HCT116 (cell line): Measurements from ENCODE around the gene KRT15. TPM values are rescaled to one million over a fixed set of nuclear protein-coding genes. Genes with fewer than 3 reads are reported as not detected.

ENCODE experiments used
- ATAC-seq: fragments of 200-7000 bp; cut with Tn5 transposase; 2 replicates; pipeline ENCODE4 v1.9.1; 2020; ENCODE audit warnings: mild to moderate bottlenecking, moderate library complexity
- BruUV-seq: library from RNA; stranded (reverse); fragments of 400-500 nt; replicated peaks from 2 replicates; lab custom pipeline; 2021; lab: Mats Ljungman, UMichigan
- CTCF ChIA-PET: fragments of 300-600 bp; sonication (Branson Sonifier 250); formaldehyde crosslinking; loops from one replicate; lab custom pipeline; 2021; ENCODE audit warnings: antibody characterized with exemption; lab: Charles Lee
- POLR2A ChIA-PET: fragments of 300-600, 350-600 bp; sonication (Branson Sonifier 250); formaldehyde crosslinking; loops from one replicate; lab custom pipeline; 2021; ENCODE audit warnings: antibody characterized with exemption; lab: Charles Lee
- RAD21 ChIA-PET, 2 experiments: fragments of 300-600 bp; sonication (Branson Sonifier 250); formaldehyde crosslinking; loops; one replicate each; lab custom pipeline; 2023; ENCODE audit warnings: low total read pairs in 2 of 2; ENCODE audit not compliant: uncharacterized antibody in 2 of 2, unreplicated experiment in 2 of 2, low non-redundant PET in 1 of 2; lab: Charles Lee
- DNase-seq: peaks from one replicate; pipeline ENCODE4 v3.0.0-alpha.2; 2010; ENCODE audit warnings: low read depth, low spot score
- H2AFZ ChIP-seq: fragments of 200-600 bp; shearing (Covaris generic), sonication (generic); 2 replicates; pipeline ENCODE4 v1.6.1; 2017; ENCODE audit warnings: low read depth, mixed run types, mixed read lengths, antibody characterized with exemption, low read length; ENCODE audit not compliant: poor library complexity, severe bottlenecking
- H3K27ac ChIP-seq: 2 replicates; pipeline ENCODE4 v1.5.1; 2012; ENCODE audit warnings: low read depth, low read length
- H3K27me3 ChIP-seq: fragments of 200-600 bp; sonication (generic); 2 replicates; pipeline ENCODE4 v1.6.1; 2016; ENCODE audit warnings: mixed run types, low read length, mixed read lengths; ENCODE audit not compliant: insufficient read depth
- H3K36me3 ChIP-seq, 2 experiments: fragments of 200-500 bp in 1 of 2; fragments of 200-600 bp in 1 of 2; sonication (Bioruptor generic) in 1 of 2; sonication (generic) in 1 of 2; 2 replicates each; pipeline versions ENCODE4 v1.5.1 to v1.6.1; 2014 to 2016; ENCODE audit warnings: low read length in 2 of 2, inconsistent platforms in 1 of 2, mixed read lengths in 1 of 2, mixed run types in 1 of 2; ENCODE audit not compliant: insufficient read depth in 2 of 2, control insufficient read depth in 1 of 2
- H3K4me1 ChIP-seq, 2 experiments: fragments of 200-600 bp in 1 of 2; sonication (generic) in 1 of 2; 2 replicates each; pipeline versions ENCODE4 v1.5.1 to v1.6.1; 2012 to 2017; ENCODE audit warnings: low read length in 2 of 2, inconsistent platforms in 1 of 2, mild to moderate bottlenecking in 1 of 2, mixed read lengths in 1 of 2, mixed run types in 1 of 2, moderate library complexity in 1 of 2; ENCODE audit not compliant: insufficient read depth in 2 of 2, control insufficient read depth in 1 of 2
- H3K4me2 ChIP-seq: fragments of 200-600 bp; sonication (generic); 2 replicates; pipeline ENCODE4 v1.6.1; 2017; ENCODE audit warnings: mixed run types, low read length, mixed read lengths
- H3K4me3 ChIP-seq, 2 experiments: fragments of 200-600 bp in 1 of 2; sonication (generic) in 1 of 2; replicated peaks in 1 of 2; 2 replicates each; pipeline ENCODE4 v1.5.1; 2011 to 2016; ENCODE audit warnings: low read length in 2 of 2, control low read depth in 1 of 2, low read depth in 1 of 2, mild to moderate bottlenecking in 1 of 2, mixed read lengths in 1 of 2, mixed run types in 1 of 2
- H3K79me2 ChIP-seq: fragments of 200-600 bp; sonication (generic); 2 replicates; pipeline ENCODE4 v1.6.1; 2017; ENCODE audit warnings: mild to moderate bottlenecking, mixed run types, low read length, moderate library complexity, mixed read lengths; ENCODE audit not compliant: insufficient read depth
- H3K9ac ChIP-seq: fragments of 200-600 bp; sonication (generic); 2 replicates; pipeline ENCODE4 v1.6.1; 2016; ENCODE audit warnings: low read length, mixed read lengths
- H3K9me2 ChIP-seq: fragments of 200-600 bp; sonication (generic), shearing (Covaris generic); 2 replicates; pipeline ENCODE4 v1.6.1; 2017; ENCODE audit warnings: mixed run types, mild to moderate bottlenecking, moderate library complexity; ENCODE audit not compliant: insufficient read depth
- H3K9me3 ChIP-seq, 2 experiments: fragments of 200-500 bp in 1 of 2; fragments of 200-600 bp in 1 of 2; sonication (Bioruptor generic) in 1 of 2; sonication (generic) in 1 of 2; 2 replicates each; pipeline ENCODE4 v1.6.1; 2014 to 2017; ENCODE audit warnings: low read length in 2 of 2, mixed read lengths in 2 of 2, inconsistent platforms in 1 of 2, low read depth in 1 of 2, mild to moderate bottlenecking in 1 of 2, mixed run types in 1 of 2, moderate library complexity in 1 of 2; ENCODE audit not compliant: control insufficient read depth in 1 of 2, insufficient read depth in 1 of 2
- H4K20me1 ChIP-seq: fragments of 200-600 bp; sonication (generic), shearing (Covaris generic); 2 replicates; pipeline ENCODE4 v1.6.1; 2017; ENCODE audit warnings: mixed run types, mild to moderate bottlenecking, moderate library complexity; ENCODE audit not compliant: insufficient read depth
- CBX3 ChIP-seq: IDR thresholded peaks from 2 replicates; pipeline ENCODE4 v1.6.1; 2012; ENCODE audit warnings: low read depth
- EZH2phosphoT487 ChIP-seq: fragments of 200-600 bp; IDR thresholded peaks from 2 replicates; pipeline ENCODE4 v1.6.1; 2018; ENCODE audit warnings: antibody characterized with exemption, borderline replicate concordance
- POLR2A ChIP-seq: IDR thresholded peaks from 2 replicates; pipeline ENCODE4 v1.7.0; 2011; ENCODE audit warnings: borderline replicate concordance; ENCODE audit not compliant: insufficient read depth, insufficient read length; ENCODE audit errors: extremely low read depth
- POLR2AphosphoS5 ChIP-seq: IDR thresholded peaks from 2 replicates; pipeline ENCODE4 v1.6.1; 2011; ENCODE audit warnings: mild to moderate bottlenecking, low read depth, low read length, moderate library complexity
- SRF ChIP-seq: IDR thresholded peaks from 2 replicates; pipeline ENCODE4 v1.6.1; 2012; ENCODE audit warnings: low read depth
- ZBTB33 ChIP-seq: IDR thresholded peaks from 2 replicates; pipeline ENCODE4 v1.6.1; 2011; ENCODE audit warnings: mild to moderate bottlenecking, low read length, moderate library complexity; ENCODE audit not compliant: insufficient replicate concordance; ENCODE audit errors: extremely low read depth
- ZNF274 ChIP-seq: fragments of 200-500 bp; sonication (Bioruptor generic); IDR thresholded peaks from 2 replicates; pipeline ENCODE4 v1.6.1; 2014; ENCODE audit warnings: mild to moderate bottlenecking, low read depth, low read length, inconsistent platforms
- intact Hi-C: fragments of 100-400 bp; cut with micrococcal nuclease; formaldehyde crosslinking; loops from 2 replicates; pipeline ENCODE4 v1.10.0; 2022
- total RNA-seq: library from RNA; stranded (reverse); gene quantifications from one replicate; pipeline ENCODE4 v1.2.1, GENCODE V29; 2021; ENCODE audit not compliant: unreplicated experiment

KRT15 gene
- total RNA-seq, 1 experiment from 2014 or later, result 37.1 TPM

GRCh38 chr17:41530062-41531048 lies 11.7 kb upstream of the KRT15 start:
- H3K9ac ChIP-seq, result peak overlapping the region; percentile 99
- ChIA-PET CTCF (interaction anchor here (0.7 to 4.2 kb wide), 8 partner anchors 9 to 136 kb away, joined by 3 to 45 read pairs (median 4); no protein-coding TSS in a partner anchor), RAD21 (interaction anchor here (0.5 to 1.5 kb wide), 5 partner anchors 17 to 317 kb away, joined by 3 to 5 read pairs (median 3); no protein-coding TSS in a partner anchor), POLR2A (interaction anchor here (0.9 to 12.9 kb wide), 7 partner anchors 9 to 616 kb away, joined by 3 to 148 read pairs (median 14); partner anchors contain the start of genes EIF1 and KRT15)
- intact Hi-C loops, result no loop called here
- no peaks in the 10 kb centered on the region for H3K9me3 ChIP-seq
- no peaks in the 10 kb centered on the region; the same call in 1 of the 2 replicates for H4K20me1 ChIP-seq
- H3K4me2 ChIP-seq, result peak overlapping the region; percentile 95
- TF ChIP-seq EZH2phosphoT487 (no peak), POLR2A (peak; percentile 45), POLR2AphosphoS5 (peak; percentile 82)
- H3K79me2 ChIP-seq, result peaks cover 37% of the 10 kb centered on the region
- H3K27ac ChIP-seq, result peak overlapping the region; percentile 99
- H2AFZ ChIP-seq, result no peak overlapping the region
- no peaks in the 10 kb centered on the region for H3K27me3 ChIP-seq
- H3K4me3 ChIP-seq, result peak overlapping the region; percentile 18 to 95
- peaks cover 0 to 13% of the 10 kb centered on the region in 2 experiments; a peak in 3 of 4 replicates for H3K36me3 ChIP-seq
- TSS peak; percentile 39 for BruUV-seq
- no peaks in the 10 kb centered on the region for H3K9me2 ChIP-seq
- ATAC-seq (peak; percentile 66), DNase-seq (peak; percentile 86)
- peaks cover 36 to 73% of the 10 kb centered on the region in 2 experiments for H3K4me1 ChIP-seq

- CTCF ChIA-PET, result interaction anchor here (0.7 to 4.2 kb wide), 7 partner anchors 8 to 137 kb away, joined by 3 to 45 read pairs (median 4); no protein-coding TSS in a partner anchor
- TF ChIP-seq CBX3 (no peak), ZNF274 (no peak), ZBTB33 (no peak), SRF (no peak), POLR2AphosphoS5 (0 out of 2 replicates have a peak, but pooled peaks have one; percentile 30)
These were observed 10.8 kb upstream of the KRT15 start for GRCh38 chr17:41529491-41529915.

More at GRCh38 chr17:41529491-41529915, 10.8 kb upstream of the KRT15 start:
- no TSS peak for BruUV-seq
- ChIA-PET POLR2A (interaction anchor here (0.9 to 12.9 kb wide), 5 partner anchors 8 to 160 kb away, joined by 3 to 148 read pairs (median 14); partner anchors contain the start of genes EIF1 and KRT15), RAD21 (interaction anchor here (0.5 to 2.0 kb wide), 5 partner anchors 18 to 317 kb away, joined by 3 to 8 read pairs (median 3); no protein-coding TSS in a partner anchor)
- Histone ChIP-seq H2AFZ (no peak overlapping the region), H3K4me2 (peak overlapping the region; percentile 95), H3K36me3 (peaks cover 1 to 16% of the 10 kb centered on the region in 2 experiments; a peak in 3 of 4 replicates), H3K4me3 (peak overlapping the region in 1 of 2 experiments; percentile 95; a peak in 3 of 4 replicates), H3K9ac (peak overlapping the region; percentile 99), H3K4me1 (peaks cover 44 to 74% of the 10 kb centered on the region in 2 experiments), H3K9me2 (no peaks in the 10 kb centered on the region), H3K9me3 (no peaks in the 10 kb centered on the region), H4K20me1 (no peaks in the 10 kb centered on the region; the same call in 1 of the 2 replicates), H3K27me3 (no peaks in the 10 kb centered on the region), H3K27ac (peak overlapping the region; percentile 99), H3K79me2 (peaks cover 43% of the 10 kb centered on the region)
- DNase-seq, result no peak
- no peak for ATAC-seq
- intact Hi-C loops, result loop anchor here (2.0 kb wide), 1 partner anchor 621 kb away; no protein-coding TSS in a partner anchor
